ENCODE measurements around the gene LZTR1. TPM values are rescaled to one million over a fixed set of nuclear protein-coding genes. Genes with fewer than 3 reads are reported as not detected.

Gene LZTR1
- total and polyA plus RNA-seq, 2 of the 8 experiments (the other 6 are each of a cell fraction or from before 2014, with no cell fraction given) = 22.3 to 31.0 TPM

- TF ChIP-seq NRF1 (IDR thresholded peaks at IDR 0.05; ENCODE audit: low read depth, low read length) (0 out of 2 replicates have a peak, but pooled peaks have one; percentile 20), ASH2L (IDR thresholded peaks at IDR 0.05; ENCODE audit: low read length) (peak; percentile 64)
These were observed at the start of gene LZTR1 (continued) for GRCh38 chr22:20981787-20982562.
